Right atrium auricular region (tissue), 2 donors: Measurements from ENCODE around the gene TNIP1. TPM values are rescaled to one million over a fixed set of nuclear protein-coding genes. Genes with fewer than 3 reads are reported as not detected.

Experiments used
- DNase-seq: peaks from one replicate; pipeline ENCODE4 v3.0.0-alpha.2; 2019; ENCODE audit warnings: low spot score
- H3K27ac ChIP-seq, 2 donors: fragments of 200-600 bp; sonication (generic); 1 replicate in 1 of 2; 2 replicates in 1 of 2; pipeline ENCODE4 v1.5.1; 2016 to 2019
- H3K27me3 ChIP-seq, 2 donors: fragments of 200-600 bp; sonication (generic); one replicate each; pipeline versions ENCODE4 v1.5.1 to v1.6.0; 2017 to 2019
- H3K36me3 ChIP-seq: fragments of 200-600 bp; sonication (generic); one replicate; pipeline ENCODE4 v1.5.1; 2016
- H3K4me1 ChIP-seq, 2 donors: fragments of 200-600 bp; sonication (generic); one replicate each; pipeline versions ENCODE4 v1.5.1 to v1.6.0; 2017 to 2019
- H3K4me3 ChIP-seq, 2 donors: fragments of 200-600 bp; sonication (generic); 1 replicate in 1 of 2; 2 replicates in 1 of 2; pipeline ENCODE4 v1.5.1; 2017 to 2019; ENCODE audit warnings: mild to moderate bottlenecking in 1 of 2, moderate library complexity in 1 of 2
- H3K9me3 ChIP-seq, 2 donors: fragments of 200-600 bp; sonication (generic); one replicate each; pipeline ENCODE4 v1.5.1; 2019
- CTCF ChIP-seq, 2 donors: fragments of 200-600 bp; sonication (generic); IDR thresholded peaks; one replicate each; pipeline ENCODE4 v1.5.1; 2019; ENCODE audit warnings: antibody characterized with exemption in 2 of 2
- total RNA-seq, 2 donors: library from RNA; depleted of rRNA; stranded (reverse); fragments of >200 nt; gene quantifications; one replicate each; pipeline ENCODE4 v1.1.0, GENCODE V29; 2016

TNIP1 gene
- total RNA-seq, 2 donors from 2014 or later = 68.9 to 92.6 TPM

- H3K4me3 ChIP-seq = no peak overlapping the region
- H3K27ac ChIP-seq = no peak overlapping the region
- peaks cover 76% of the 10 kb centered on the region for H3K36me3 ChIP-seq
- no peak for TF ChIP-seq CTCF (IDR thresholded peaks at IDR 0.05)
- no peak for DNase-seq
- peaks cover 0 to 55% of the 10 kb centered on the region in 2 donors for H3K4me1 ChIP-seq
- no peaks in the 10 kb centered on the region for H3K9me3 ChIP-seq
- H3K27me3 ChIP-seq = no peaks in the 10 kb centered on the region
These were observed 24.7 kb upstream of the TNIP1 start for GRCh38 chr5:151105561-151105960.

- Histone ChIP-seq H3K36me3 (peaks cover 71% of the 10 kb centered on the region), H3K4me1 (peaks cover 0 to 56% of the 10 kb centered on the region in 2 donors), H3K27ac (no peak overlapping the region), H3K4me3 (no peak overlapping the region), H3K27me3 (no peaks in the 10 kb centered on the region), H3K9me3 (no peaks in the 10 kb centered on the region)
- peak; percentile 83 for DNase-seq
- TF ChIP-seq CTCF (IDR thresholded peaks at IDR 0.05) = no peak
These were observed 24.0 kb upstream of the TNIP1 start for GRCh38 chr5:151104795-151105194.

GRCh38 chr5:151101746-151102145 lies 20.9 kb upstream of the TNIP1 start:
- peak overlapping the region; percentile 44 to 60 for H3K27ac ChIP-seq
- peaks cover 44% of the 10 kb centered on the region for H3K36me3 ChIP-seq
- H3K4me1 ChIP-seq = peaks cover 0 to 36% of the 10 kb centered on the region in 2 donors
- no peaks in the 10 kb centered on the region for H3K9me3 ChIP-seq
- no peaks in the 10 kb centered on the region for H3K27me3 ChIP-seq
- no peak for DNase-seq
- no peak for TF ChIP-seq CTCF (IDR thresholded peaks at IDR 0.05)
- H3K4me3 ChIP-seq = no peak overlapping the region

GRCh38 chr5:151101151-151101550 lies 20.3 kb upstream of the TNIP1 start:
- Histone ChIP-seq H3K9me3 (no peaks in the 10 kb centered on the region), H3K4me1 (peaks cover 0 to 41% of the 10 kb centered on the region in 2 donors), H3K27me3 (no peaks in the 10 kb centered on the region), H3K27ac (peak overlapping the region; percentile 44 to 60), H3K36me3 (peaks cover 38% of the 10 kb centered on the region), H3K4me3 (no peak overlapping the region)
- no peak for TF ChIP-seq CTCF (IDR thresholded peaks at IDR 0.05)
- no peak for DNase-seq

GRCh38 chr5:151100681-151101080 lies 19.8 kb upstream of the TNIP1 start:
- Histone ChIP-seq H3K27me3 (no peaks in the 10 kb centered on the region), H3K4me1 (peaks cover 0 to 43% of the 10 kb centered on the region in 2 donors), H3K36me3 (peaks cover 35% of the 10 kb centered on the region), H3K9me3 (no peaks in the 10 kb centered on the region), H3K27ac (peak overlapping the region; percentile 44 to 60), H3K4me3 (no peak overlapping the region)
- no peak for DNase-seq
- TF ChIP-seq CTCF (IDR thresholded peaks at IDR 0.05) = no peak

DNA sequence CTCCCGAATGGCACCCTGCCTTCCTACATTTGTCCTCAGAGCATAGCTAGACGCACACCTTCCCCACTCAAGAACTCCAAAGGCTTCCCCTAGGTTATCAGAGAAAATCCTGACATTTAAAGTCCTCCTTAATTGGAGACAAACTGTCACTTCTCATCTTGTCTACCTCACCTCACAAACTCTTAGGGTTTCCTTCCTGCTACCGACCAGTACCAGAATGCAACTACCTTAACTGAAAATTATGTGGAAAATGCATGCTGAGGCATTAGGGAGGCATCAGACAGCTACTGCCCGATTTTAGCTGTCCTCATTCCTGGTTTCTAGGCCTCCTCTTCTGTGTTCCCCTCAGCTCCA lies 17.9 kb upstream of the TNIP1 start:
- no peaks in the 10 kb centered on the region for H3K27me3 ChIP-seq
- DNase-seq = no peak
- H3K4me1 ChIP-seq = peaks cover 0 to 54% of the 10 kb centered on the region in 2 donors
- no peak overlapping the region for H3K27ac ChIP-seq
- H3K36me3 ChIP-seq = peaks cover 19% of the 10 kb centered on the region
- TF ChIP-seq CTCF (IDR thresholded peaks at IDR 0.05) = no peak
- H3K9me3 ChIP-seq = no peaks in the 10 kb centered on the region
- no peak overlapping the region for H3K4me3 ChIP-seq
